ENCODE measurements around the gene ABCB4.

ABCB4 gene

DNA sequence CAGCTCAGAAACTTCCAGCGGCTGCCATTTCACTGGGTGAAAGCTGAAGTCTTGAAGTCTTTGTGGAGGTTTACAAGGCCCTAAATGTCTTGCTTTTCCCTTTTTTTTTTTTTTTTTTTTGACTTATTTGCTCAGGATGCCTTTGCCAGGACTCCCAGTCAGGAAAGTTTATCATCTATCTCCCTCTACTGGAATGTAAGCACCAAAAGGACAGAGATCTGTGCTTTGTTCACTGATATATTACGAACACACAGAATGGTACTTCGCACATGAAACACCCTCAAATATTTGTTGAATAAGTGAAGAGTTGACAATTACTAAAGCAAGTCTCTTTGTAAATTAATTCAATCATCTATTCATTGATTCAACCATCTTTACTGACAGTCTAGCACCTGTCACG is 23.2 kb downstream of the ABCB4 start:
- ATAC-seq (ENCODE audit: low read depth) (no peak), DNase-seq (ENCODE audit: low spot score) (no peak)
- no peak overlapping the region for H3K27ac ChIP-seq (ENCODE audit: poor library complexity, severe bottlenecking)
- peaks cover 9% of the 10 kb centered on the region for H3K27me3 ChIP-seq (ENCODE audit: insufficient read depth, poor library complexity, severe bottlenecking)
- no peak overlapping the region for H3K4me3 ChIP-seq (ENCODE audit: severe bottlenecking)
- H3K9me3 ChIP-seq (ENCODE audit: severe bottlenecking), result no peaks in the 10 kb centered on the region
- TF ChIP-seq, protein P1, sequence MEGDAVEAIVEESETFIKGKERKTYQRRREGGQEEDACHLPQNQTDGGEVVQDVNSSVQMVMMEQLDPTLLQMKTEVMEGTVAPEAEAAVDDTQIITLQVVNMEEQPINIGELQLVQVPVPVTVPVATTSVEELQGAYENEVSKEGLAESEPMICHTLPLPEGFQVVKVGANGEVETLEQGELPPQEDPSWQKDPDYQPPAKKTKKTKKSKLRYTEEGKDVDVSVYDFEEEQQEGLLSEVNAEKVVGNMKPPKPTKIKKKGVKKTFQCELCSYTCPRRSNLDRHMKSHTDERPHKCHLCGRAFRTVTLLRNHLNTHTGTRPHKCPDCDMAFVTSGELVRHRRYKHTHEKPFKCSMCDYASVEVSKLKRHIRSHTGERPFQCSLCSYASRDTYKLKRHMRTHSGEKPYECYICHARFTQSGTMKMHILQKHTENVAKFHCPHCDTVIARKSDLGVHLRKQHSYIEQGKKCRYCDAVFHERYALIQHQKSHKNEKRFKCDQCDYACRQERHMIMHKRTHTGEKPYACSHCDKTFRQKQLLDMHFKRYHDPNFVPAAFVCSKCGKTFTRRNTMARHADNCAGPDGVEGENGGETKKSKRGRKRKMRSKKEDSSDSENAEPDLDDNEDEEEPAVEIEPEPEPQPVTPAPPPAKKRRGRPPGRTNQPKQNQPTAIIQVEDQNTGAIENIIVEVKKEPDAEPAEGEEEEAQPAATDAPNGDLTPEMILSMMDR (IDR thresholded peaks at IDR 0.05; ENCODE audit: poor library complexity, severe bottlenecking), result no peak
- H3K4me1 ChIP-seq (ENCODE audit: insufficient read depth, poor library complexity, severe bottlenecking), result no peaks in the 10 kb centered on the region
- no peaks in the 10 kb centered on the region for H3K36me3 ChIP-seq (ENCODE audit: low read depth)

DNA sequence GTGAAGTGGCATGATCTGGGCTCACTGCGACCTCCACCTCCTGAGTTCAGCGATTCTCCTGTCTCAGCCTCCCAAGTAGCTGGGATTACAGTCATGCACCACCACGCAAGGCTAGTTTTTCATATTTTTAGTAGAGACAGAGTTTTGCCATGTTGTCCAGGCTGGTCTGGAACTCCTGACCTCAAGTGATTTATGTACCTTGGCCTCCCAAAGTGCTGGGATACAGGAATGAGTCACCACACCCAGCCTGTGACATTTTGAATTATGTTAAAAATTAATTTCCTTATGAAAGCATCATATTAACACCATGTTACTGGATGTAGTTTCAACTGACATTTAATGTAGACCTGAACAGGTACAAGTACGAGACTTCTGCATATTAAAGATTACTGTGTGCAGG is 24.3 kb downstream of the ABCB4 start:
- H3K4me3 ChIP-seq (ENCODE audit: severe bottlenecking), result no peak overlapping the region
- DNase-seq (ENCODE audit: low spot score) (no peak), ATAC-seq (ENCODE audit: low read depth) (no peak)
- no peaks in the 10 kb centered on the region for H3K9me3 ChIP-seq (ENCODE audit: severe bottlenecking)
- H3K36me3 ChIP-seq (ENCODE audit: low read depth), result no peaks in the 10 kb centered on the region
- TF ChIP-seq, protein P1 (IDR thresholded peaks at IDR 0.05; ENCODE audit: poor library complexity, severe bottlenecking), result no peak
- H3K27me3 ChIP-seq (ENCODE audit: insufficient read depth, poor library complexity, severe bottlenecking), result peaks cover 9% of the 10 kb centered on the region
- no peak overlapping the region for H3K27ac ChIP-seq (ENCODE audit: poor library complexity, severe bottlenecking)
- H3K4me1 ChIP-seq (ENCODE audit: insufficient read depth, poor library complexity, severe bottlenecking), result no peaks in the 10 kb centered on the region

DNA sequence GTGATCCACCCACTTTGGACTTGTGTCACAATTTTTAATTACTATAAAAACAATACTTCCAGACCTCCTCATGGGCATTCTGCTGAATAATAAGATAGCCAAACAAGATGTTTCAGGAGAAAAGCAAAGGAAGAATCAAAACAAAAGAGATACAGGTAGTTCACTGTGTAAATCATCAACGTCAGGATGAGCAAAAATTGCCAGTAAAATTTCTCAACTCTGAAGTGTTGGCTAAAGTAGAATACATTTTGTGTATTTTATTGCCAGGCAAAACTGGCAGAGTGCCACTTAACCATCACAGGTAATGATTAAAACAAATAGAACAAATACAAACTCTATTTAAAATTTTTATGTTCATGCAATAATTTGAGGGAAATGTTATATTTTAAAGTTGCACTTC is 24.8 kb downstream of the ABCB4 start:
- Histone ChIP-seq H3K27ac (ENCODE audit: poor library complexity, severe bottlenecking) (no peak overlapping the region), H3K4me1 (ENCODE audit: insufficient read depth, poor library complexity, severe bottlenecking) (no peaks in the 10 kb centered on the region), H3K36me3 (ENCODE audit: low read depth) (no peaks in the 10 kb centered on the region), H3K4me3 (ENCODE audit: severe bottlenecking) (no peak overlapping the region), H3K27me3 (ENCODE audit: insufficient read depth, poor library complexity, severe bottlenecking) (peaks cover 9% of the 10 kb centered on the region), H3K9me3 (ENCODE audit: severe bottlenecking) (no peaks in the 10 kb centered on the region)
- DNase-seq (ENCODE audit: low spot score) (no peak), ATAC-seq (ENCODE audit: low read depth) (no peak)
- TF ChIP-seq, protein P1 (IDR thresholded peaks at IDR 0.05; ENCODE audit: poor library complexity, severe bottlenecking), result no peak

DNA sequence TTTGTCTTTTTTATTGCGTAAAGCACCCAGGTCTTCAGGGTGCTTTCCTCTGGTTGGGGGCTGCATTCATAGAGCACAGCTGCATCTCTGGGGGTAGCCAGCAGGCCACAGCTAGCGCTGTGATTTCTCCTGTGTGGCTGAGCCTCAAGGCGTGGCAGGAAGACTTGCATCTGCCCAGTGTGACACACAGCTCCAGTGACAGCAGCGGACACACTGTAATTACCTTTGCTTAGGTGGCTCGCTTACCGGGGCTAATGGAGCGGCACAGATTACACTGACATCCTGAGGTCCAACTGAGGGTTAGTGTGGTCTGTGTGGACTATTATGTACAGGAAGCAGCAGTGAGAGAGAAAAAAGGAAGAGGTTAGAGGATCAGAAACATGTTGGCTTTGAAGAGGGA is 27.1 kb downstream of the ABCB4 start:
- no peak for DNase-seq (ENCODE audit: low spot score)
- Histone ChIP-seq H3K4me1 (ENCODE audit: insufficient read depth, poor library complexity, severe bottlenecking) (no peaks in the 10 kb centered on the region), H3K4me3 (ENCODE audit: severe bottlenecking) (no peak overlapping the region), H3K27ac (ENCODE audit: poor library complexity, severe bottlenecking) (no peak overlapping the region), H3K9me3 (ENCODE audit: severe bottlenecking) (no peaks in the 10 kb centered on the region), H3K27me3 (ENCODE audit: insufficient read depth, poor library complexity, severe bottlenecking) (no peaks in the 10 kb centered on the region), H3K36me3 (ENCODE audit: low read depth) (no peaks in the 10 kb centered on the region)
- TF ChIP-seq, protein P1 (IDR thresholded peaks at IDR 0.05; ENCODE audit: poor library complexity, severe bottlenecking), result no peak
- no peak for ATAC-seq (ENCODE audit: low read depth)

DNA sequence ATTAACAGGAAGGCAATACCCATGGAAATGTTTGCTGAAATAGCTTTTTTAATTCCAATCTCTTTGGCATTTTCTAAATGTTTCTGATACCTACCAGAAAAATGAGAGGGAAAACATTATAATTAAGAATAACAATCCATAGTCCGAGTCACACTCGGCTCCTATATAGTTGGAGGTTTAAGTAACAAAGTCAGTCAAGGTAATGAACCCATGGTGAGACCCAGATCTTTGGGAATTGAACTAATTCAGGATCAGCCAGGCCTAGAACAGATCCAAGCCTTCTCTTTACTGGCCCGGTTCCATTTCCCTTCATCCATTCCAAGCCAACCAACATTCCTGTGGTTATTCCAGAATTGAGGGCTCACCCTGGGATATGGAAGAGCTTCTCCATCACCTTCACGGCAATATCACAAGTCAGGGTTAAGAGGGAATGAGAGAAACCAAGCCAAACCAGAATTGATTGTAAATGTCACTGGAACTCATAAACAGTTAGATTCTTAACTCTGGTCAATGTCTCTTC is 28.3 kb downstream of the ABCB4 start:
- no peak for ATAC-seq (ENCODE audit: low read depth)
- H3K27ac ChIP-seq (ENCODE audit: poor library complexity, severe bottlenecking), result no peak overlapping the region
- no peaks in the 10 kb centered on the region for H3K36me3 ChIP-seq (ENCODE audit: low read depth)
- DNase-seq (ENCODE audit: low spot score), result no peak
- H3K4me1 ChIP-seq (ENCODE audit: insufficient read depth, poor library complexity, severe bottlenecking), result no peaks in the 10 kb centered on the region
- H3K4me3 ChIP-seq (ENCODE audit: severe bottlenecking), result no peak overlapping the region
- TF ChIP-seq, protein P1 (IDR thresholded peaks at IDR 0.05; ENCODE audit: poor library complexity, severe bottlenecking), result no peak
- H3K9me3 ChIP-seq (ENCODE audit: severe bottlenecking), result no peaks in the 10 kb centered on the region
- H3K27me3 ChIP-seq (ENCODE audit: insufficient read depth, poor library complexity, severe bottlenecking), result no peaks in the 10 kb centered on the region
